C4-2B (cell line): Measurements from ENCODE around the gene MEGF11.

Experiments used
- H3K27ac ChIP-seq: fragments of 450-650 bp; 2 replicates; pipeline ENCODE4 v1.5.1; 2017
- ZFX ChIP-seq: fragments of 450-650 bp; IDR thresholded peaks from 2 replicates; pipeline ENCODE4 v1.6.1; 2017
- TF ChIP-seq, protein P1 (sequence below): fragments of 450-650 bp; conservative IDR thresholded peaks from 2 replicates; pipeline ENCODE4 v1.5.1; 2017; ENCODE audit warnings: mild to moderate bottlenecking

Gene MEGF11

DNA sequence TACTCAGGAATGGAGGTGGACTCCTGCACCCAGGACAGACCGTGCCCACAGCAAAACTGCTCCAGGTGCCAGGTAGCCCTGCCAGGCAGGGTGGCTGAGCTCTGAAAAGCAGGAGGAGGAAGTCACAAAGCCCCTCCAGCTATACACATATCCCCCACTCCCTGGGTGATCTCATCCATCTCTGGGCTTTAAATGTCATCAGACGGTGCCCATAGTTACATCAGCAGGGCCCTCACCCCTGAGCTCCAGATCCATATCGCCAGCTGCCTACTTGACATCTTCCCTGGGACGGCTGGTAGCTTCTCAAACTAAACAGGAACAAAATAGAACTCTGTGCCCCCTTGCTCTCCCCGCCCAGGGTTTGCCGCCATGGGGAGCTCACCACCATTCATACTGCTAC is 87.7 kb downstream of the MEGF11 start:
- H3K27ac ChIP-seq, result no peak overlapping the region
- no peak for TF ChIP-seq ZFX
- TF ChIP-seq, protein P1, sequence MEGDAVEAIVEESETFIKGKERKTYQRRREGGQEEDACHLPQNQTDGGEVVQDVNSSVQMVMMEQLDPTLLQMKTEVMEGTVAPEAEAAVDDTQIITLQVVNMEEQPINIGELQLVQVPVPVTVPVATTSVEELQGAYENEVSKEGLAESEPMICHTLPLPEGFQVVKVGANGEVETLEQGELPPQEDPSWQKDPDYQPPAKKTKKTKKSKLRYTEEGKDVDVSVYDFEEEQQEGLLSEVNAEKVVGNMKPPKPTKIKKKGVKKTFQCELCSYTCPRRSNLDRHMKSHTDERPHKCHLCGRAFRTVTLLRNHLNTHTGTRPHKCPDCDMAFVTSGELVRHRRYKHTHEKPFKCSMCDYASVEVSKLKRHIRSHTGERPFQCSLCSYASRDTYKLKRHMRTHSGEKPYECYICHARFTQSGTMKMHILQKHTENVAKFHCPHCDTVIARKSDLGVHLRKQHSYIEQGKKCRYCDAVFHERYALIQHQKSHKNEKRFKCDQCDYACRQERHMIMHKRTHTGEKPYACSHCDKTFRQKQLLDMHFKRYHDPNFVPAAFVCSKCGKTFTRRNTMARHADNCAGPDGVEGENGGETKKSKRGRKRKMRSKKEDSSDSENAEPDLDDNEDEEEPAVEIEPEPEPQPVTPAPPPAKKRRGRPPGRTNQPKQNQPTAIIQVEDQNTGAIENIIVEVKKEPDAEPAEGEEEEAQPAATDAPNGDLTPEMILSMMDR, result no peak

DNA sequence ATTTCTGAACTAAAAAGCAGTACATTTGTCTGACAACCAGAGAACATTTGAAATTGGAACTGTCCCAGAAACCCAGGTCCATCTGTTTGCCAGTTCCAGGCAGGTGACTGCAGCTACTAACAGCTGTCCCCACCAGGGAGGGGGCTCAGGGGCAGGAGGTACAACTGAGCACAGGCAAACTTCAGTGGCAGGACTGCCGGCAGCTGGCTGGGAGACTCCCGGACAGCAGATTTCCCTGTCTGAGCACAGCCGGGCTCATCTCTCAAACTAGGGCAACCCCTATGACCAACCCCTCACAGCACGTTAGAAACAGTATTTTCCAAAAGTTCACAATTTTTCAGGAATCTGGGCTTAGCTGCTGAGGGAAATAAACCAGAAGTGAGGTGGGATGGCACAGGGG is 88.8 kb downstream of the MEGF11 start:
- H3K27ac ChIP-seq, result no peak overlapping the region
- no peak for TF ChIP-seq ZFX
- TF ChIP-seq, protein P1, result no peak

DNA sequence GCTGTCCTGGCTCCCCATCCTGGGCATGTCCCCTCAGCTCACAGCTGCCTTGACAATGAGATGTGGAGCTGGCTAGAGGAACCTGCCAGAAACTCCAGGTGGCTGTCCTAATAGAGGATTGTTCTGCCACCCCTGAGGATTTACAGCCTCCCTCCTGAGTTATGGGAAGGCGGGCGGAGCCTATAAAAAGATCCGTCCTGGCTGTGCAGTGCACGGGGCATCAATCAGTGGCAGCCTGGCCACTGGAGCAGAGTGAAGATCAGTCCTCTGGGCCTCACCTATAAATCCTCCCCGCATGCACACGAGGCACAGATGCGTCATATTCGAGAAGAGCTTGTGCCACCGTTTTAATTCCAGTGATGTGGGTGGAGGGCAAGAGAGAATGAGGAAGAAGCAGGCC is 90.0 kb downstream of the MEGF11 start:
- no peak overlapping the region for H3K27ac ChIP-seq
- TF ChIP-seq, protein P1, result no peak
- no peak for TF ChIP-seq ZFX

DNA sequence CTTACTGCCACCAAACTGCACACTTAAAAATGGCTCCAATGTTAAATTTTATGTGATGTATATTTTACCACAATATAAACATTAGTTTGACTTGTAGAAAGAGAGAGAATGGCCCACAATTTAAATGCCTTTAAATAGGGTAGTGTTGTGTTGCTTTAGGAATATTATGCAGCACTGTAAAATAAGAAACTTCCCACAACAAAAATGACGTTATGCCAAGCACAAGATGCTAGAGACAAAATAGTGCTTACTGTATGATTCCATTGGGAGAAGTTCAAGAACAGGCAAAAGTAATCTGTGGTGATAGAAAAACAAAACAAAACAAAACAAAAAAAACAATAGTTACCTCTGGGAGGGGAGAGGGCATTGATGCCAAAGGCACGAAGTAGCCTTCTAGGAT is 91.3 kb downstream of the MEGF11 start:
- no peak for TF ChIP-seq ZFX
- TF ChIP-seq, protein P1, result no peak
- no peak overlapping the region for H3K27ac ChIP-seq

DNA sequence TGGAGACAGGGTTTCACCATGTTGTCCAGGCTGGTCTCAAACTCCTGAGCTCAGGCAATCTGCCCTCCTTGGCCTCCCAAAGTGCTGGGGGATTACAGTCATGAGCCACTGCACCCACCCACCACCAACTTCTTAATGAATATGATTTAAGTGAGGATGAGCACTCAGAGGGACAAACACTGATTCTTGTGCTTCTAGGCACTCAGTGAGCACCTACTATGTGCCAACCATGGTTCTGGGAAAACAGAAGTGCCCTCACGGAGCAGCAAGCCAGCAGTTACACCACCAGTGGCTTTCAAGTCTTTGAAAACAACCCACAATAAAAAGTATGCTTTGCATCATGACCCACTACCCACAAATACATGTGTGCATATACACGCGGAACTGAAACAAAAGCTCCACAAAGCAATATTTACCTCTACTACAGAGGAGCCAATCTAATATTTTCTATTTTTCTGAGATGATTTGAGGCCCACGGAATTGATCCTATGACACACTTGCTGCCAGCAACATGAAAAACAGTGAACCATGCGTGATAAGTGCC is 91.9 kb downstream of the MEGF11 start:
- H3K27ac ChIP-seq, result no peak overlapping the region
- no peak for TF ChIP-seq ZFX
- TF ChIP-seq, protein P1, result no peak

DNA sequence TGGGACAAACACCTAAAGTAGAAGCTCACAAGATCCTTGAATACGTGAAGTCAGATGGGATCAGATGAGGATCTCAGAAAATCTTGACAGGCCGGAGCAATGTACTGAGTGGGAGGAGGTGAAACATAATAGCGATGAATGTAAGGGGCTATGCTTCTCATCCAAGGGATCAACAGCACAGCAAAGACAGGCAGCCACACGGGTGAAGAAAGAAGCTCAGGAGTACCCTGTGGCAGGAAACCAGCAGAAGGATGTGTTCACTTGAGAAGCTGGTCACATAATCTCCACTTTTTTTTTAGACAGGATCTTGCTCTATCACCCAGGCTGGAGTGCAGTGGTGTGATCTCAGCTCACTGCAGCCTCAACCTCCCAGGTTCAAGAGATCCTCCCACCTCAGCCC is 92.4 kb downstream of the MEGF11 start:
- TF ChIP-seq, protein P1, result no peak
- no peak for TF ChIP-seq ZFX
- H3K27ac ChIP-seq, result no peak overlapping the region

DNA sequence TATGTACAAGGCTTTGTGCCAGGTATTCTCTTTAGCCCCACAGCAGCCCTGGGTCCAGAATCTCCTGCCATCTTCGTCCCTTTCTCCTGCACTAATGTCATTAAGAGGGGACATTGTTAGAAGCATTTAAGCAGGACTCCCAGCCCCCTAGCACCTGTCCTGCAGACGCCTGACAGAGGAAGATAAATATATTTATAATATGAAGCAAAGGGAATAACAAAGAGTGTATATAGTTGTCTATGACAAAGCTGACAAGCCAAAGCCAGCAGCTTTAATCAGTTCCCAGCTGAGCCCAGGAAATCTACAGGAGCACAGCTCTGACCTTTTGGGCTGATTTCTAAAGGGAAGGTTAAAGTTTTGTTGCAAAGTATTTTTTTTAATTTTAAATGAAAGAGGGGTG is 96.0 kb downstream of the MEGF11 start:
- no peak overlapping the region for H3K27ac ChIP-seq
- TF ChIP-seq, protein P1, result no peak
- TF ChIP-seq ZFX, result no peak
